Measurements from ENCODE around the gene MYOC.

DNA sequence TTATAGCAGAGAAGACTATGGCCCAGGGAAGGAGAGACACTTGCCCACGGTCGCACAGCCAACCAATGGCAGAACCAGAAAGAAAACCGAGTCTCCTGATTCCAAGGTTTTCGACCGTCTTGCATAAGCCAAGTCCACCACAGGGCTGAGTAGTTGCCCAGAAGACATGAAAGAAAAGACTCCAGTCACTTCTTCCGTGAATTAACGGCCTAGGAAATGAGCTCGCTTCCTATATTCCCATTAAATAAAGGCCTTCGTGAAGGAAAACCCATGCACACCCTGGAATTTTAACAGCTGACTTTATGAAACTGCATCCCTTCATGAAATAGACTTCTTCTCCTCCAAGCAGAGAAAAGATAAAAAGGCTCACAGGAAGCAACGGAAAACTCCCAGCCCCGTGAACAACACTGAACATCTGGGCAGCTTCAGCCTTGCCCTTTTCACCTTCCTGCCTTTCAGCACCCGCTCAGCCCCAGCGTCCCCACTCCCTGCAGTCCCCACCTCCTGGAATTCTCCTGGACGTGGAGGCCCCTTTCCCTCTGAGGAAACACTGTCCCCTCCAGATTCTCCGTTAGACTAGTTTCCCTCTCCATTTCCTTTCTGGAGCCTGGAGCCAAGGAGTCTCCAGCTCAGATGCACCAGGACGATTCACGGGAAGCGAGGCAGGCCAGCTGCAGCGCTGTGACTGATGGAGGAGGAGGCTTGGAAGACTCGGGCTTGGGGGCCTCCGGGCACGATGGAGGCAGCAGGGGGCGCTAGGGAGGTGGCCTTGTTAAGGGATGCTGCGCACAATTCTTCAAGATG, 2.7 kb upstream of the MYOC start:
- TF ChIP-seq, protein P1, sequence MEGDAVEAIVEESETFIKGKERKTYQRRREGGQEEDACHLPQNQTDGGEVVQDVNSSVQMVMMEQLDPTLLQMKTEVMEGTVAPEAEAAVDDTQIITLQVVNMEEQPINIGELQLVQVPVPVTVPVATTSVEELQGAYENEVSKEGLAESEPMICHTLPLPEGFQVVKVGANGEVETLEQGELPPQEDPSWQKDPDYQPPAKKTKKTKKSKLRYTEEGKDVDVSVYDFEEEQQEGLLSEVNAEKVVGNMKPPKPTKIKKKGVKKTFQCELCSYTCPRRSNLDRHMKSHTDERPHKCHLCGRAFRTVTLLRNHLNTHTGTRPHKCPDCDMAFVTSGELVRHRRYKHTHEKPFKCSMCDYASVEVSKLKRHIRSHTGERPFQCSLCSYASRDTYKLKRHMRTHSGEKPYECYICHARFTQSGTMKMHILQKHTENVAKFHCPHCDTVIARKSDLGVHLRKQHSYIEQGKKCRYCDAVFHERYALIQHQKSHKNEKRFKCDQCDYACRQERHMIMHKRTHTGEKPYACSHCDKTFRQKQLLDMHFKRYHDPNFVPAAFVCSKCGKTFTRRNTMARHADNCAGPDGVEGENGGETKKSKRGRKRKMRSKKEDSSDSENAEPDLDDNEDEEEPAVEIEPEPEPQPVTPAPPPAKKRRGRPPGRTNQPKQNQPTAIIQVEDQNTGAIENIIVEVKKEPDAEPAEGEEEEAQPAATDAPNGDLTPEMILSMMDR (IDR thresholded peaks at IDR 0.05; ENCODE audit: borderline replicate concordance, extremely low read depth, low read length, poor library complexity, severe bottlenecking), result peak; percentile 74
- TF ChIP-seq EZH2 (IDR thresholded peaks at IDR 0.05; ENCODE audit: borderline replicate concordance, low read depth, low read length, severe bottlenecking), result no peak

Data from DND-41 (cell line).